Measurements from ENCODE around the gene DOCK9. TPM values are rescaled to one million over a fixed set of nuclear protein-coding genes. Genes with fewer than 3 reads are reported as not detected.

DOCK9 gene
- total RNA-seq, 1 experiment from 2014 or later, result 6.7 TPM

DNA sequence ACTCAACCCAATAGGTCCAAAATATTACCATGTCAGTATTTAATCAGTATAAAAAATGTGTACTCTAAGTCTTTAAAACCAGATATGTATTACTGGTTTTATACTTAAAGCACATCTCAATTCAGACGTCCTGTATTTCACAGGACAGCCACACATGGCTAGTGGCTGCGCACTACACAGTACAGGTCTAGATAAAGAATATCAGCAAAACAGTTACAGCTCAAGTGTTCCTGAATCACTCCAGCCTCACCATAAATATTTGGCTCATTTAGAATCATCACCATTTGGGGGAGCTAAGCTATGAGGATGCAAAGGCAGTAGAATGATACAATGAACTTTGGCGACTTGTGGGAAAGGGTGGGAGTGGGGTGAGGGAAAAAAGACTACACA, 89.0 kb downstream of the DOCK9 start:
- Histone ChIP-seq H3K4me2 (ENCODE audit: low read depth, low read length, poor library complexity, severe bottlenecking) (no peak overlapping the region), H3K27me3 (ENCODE audit: low read length) (no peaks in the 10 kb centered on the region), H3K9me3 (ENCODE audit: low read length) (no peaks in the 10 kb centered on the region), H2AFZ (ENCODE audit: low read length) (no peak overlapping the region), H3K9me2 (replicated peaks; ENCODE audit: insufficient read depth, low read length) (no peaks in the 10 kb centered on the region), H3K4me1 (ENCODE audit: low read length) (no peaks in the 10 kb centered on the region), H4K20me1 (ENCODE audit: insufficient read depth, low read depth, low read length) (no peaks in the 10 kb centered on the region), H3K79me2 (ENCODE audit: low read length) (no peaks in the 10 kb centered on the region), H3K9ac (ENCODE audit: low read length) (no peak overlapping the region), H3K4me3 (ENCODE audit: low read length) (no peak overlapping the region), H3K36me3 (ENCODE audit: insufficient read depth, low read length) (no peaks in the 10 kb centered on the region), H3K27ac (ENCODE audit: low read length) (no peak overlapping the region)
- DNase-seq, result no peak

DNA sequence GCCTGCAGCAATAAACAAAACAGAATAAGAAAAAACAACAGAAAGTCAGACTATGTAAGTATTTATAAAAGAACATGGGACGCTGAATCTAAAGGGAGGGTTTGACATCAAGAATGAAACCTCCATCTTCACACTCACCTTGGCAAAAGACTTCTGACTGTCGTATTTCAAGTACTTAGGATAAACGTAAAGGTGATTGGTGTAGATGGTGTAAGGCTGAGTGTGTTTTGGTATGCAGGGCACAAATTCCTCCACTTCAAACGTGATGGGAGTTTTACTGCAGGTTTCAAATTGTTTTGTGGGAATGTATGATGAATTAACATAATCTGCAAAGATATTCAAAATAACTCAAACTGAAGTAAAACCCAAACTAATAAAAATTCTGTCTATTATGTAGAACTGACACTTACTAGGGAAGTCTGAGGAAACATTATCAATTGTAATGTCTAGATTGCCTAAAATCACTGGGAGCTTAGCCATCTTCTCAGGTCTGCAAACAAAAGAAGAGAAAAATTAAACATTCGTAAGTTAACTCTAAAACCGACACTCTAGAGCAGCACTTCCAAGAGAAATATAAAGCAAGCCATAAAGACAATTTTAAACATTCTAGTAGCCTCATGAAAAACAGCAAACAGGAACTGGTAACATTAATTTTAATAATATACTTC, 89.5 kb downstream of the DOCK9 start:
- no peaks in the 10 kb centered on the region for H3K79me2 ChIP-seq (ENCODE audit: low read length)
- no peaks in the 10 kb centered on the region for H3K4me1 ChIP-seq (ENCODE audit: low read length)
- DNase-seq, result no peak
- H2AFZ ChIP-seq (ENCODE audit: low read length), result no peak overlapping the region
- H3K4me2 ChIP-seq (ENCODE audit: low read depth, low read length, poor library complexity, severe bottlenecking), result no peak overlapping the region
- H3K27ac ChIP-seq (ENCODE audit: low read length), result no peak overlapping the region
- no peak overlapping the region for H3K9ac ChIP-seq (ENCODE audit: low read length)
- no peaks in the 10 kb centered on the region for H3K9me2 ChIP-seq (replicated peaks; ENCODE audit: insufficient read depth, low read length)
- no peaks in the 10 kb centered on the region for H4K20me1 ChIP-seq (ENCODE audit: insufficient read depth, low read depth, low read length)
- H3K27me3 ChIP-seq (ENCODE audit: low read length), result no peaks in the 10 kb centered on the region
- H3K9me3 ChIP-seq (ENCODE audit: low read length), result no peaks in the 10 kb centered on the region
- H3K36me3 ChIP-seq (ENCODE audit: insufficient read depth, low read length), result no peaks in the 10 kb centered on the region
- no peak overlapping the region for H3K4me3 ChIP-seq (ENCODE audit: low read length)

DNA sequence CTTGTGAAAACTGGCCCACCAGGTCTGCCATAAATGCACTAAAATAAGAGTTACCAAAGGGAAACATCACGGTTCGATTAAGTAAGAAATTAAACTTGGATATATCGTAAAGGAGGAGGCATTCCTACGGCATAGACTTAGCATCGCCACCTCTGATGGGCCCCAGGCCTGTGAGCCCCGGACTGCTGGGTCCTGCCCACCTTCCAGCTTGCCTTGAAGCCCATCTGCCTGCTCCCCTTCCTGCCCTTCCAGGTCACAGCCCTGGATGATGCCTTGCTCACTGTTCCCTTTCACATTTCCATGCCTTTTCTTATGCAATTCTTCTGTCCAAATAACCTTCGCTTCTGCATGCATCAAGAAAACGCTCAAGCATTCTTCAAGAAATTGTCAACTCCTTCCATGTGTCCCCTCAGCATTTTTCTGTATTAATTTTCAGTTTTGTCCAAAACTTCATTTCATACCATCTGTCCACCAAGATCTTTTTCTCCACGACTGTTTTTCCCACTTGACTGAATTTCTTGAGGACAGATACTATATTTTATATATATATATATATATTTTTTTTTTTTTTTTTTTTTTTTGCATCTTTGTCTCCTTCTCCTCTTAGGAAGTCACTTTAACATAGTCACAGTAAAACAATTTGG, 91.2 kb downstream of the DOCK9 start:
- Histone ChIP-seq H3K27ac (ENCODE audit: low read length) (no peak overlapping the region), H3K4me3 (ENCODE audit: low read length) (no peak overlapping the region), H3K79me2 (ENCODE audit: low read length) (no peaks in the 10 kb centered on the region), H3K4me1 (ENCODE audit: low read length) (no peaks in the 10 kb centered on the region), H3K36me3 (ENCODE audit: insufficient read depth, low read length) (no peaks in the 10 kb centered on the region), H3K9ac (ENCODE audit: low read length) (no peak overlapping the region), H3K27me3 (ENCODE audit: low read length) (no peaks in the 10 kb centered on the region), H3K9me2 (replicated peaks; ENCODE audit: insufficient read depth, low read length) (no peaks in the 10 kb centered on the region), H3K4me2 (ENCODE audit: low read depth, low read length, poor library complexity, severe bottlenecking) (no peak overlapping the region), H3K9me3 (ENCODE audit: low read length) (no peaks in the 10 kb centered on the region), H2AFZ (ENCODE audit: low read length) (no peak overlapping the region), H4K20me1 (ENCODE audit: insufficient read depth, low read depth, low read length) (no peaks in the 10 kb centered on the region)
- no peak for DNase-seq

DNA sequence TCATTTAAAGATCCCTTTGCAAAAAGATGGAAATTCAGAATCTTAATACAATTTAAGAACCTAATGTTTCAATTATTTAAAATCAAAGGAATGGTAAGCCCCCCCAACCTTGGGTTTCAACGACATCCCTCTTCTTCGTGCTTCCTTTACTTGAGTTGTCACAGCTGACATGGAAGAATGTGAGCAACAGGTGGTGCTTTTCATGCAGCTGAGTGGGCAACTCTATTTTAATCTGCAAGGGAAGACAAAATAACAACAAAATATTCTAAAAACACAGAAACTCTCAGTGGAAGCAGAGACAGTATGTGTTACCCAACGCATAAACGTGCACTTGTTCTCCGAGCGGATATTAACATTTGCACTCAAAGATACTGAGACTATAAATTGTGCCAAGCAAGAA, 92.3 kb downstream of the DOCK9 start:
- H3K4me1 ChIP-seq (ENCODE audit: low read length), result no peaks in the 10 kb centered on the region
- no peaks in the 10 kb centered on the region for H3K79me2 ChIP-seq (ENCODE audit: low read length)
- DNase-seq, result no peak
- no peak overlapping the region for H3K4me2 ChIP-seq (ENCODE audit: low read depth, low read length, poor library complexity, severe bottlenecking)
- no peaks in the 10 kb centered on the region for H3K9me3 ChIP-seq (ENCODE audit: low read length)
- H3K9me2 ChIP-seq (replicated peaks; ENCODE audit: insufficient read depth, low read length), result no peaks in the 10 kb centered on the region
- H2AFZ ChIP-seq (ENCODE audit: low read length), result no peak overlapping the region
- no peak overlapping the region for H3K4me3 ChIP-seq (ENCODE audit: low read length)
- H3K9ac ChIP-seq (ENCODE audit: low read length), result no peak overlapping the region
- no peaks in the 10 kb centered on the region for H3K27me3 ChIP-seq (ENCODE audit: low read length)
- no peak overlapping the region for H3K27ac ChIP-seq (ENCODE audit: low read length)
- H4K20me1 ChIP-seq (ENCODE audit: insufficient read depth, low read depth, low read length), result no peaks in the 10 kb centered on the region
- no peaks in the 10 kb centered on the region for H3K36me3 ChIP-seq (ENCODE audit: insufficient read depth, low read length)

DNA sequence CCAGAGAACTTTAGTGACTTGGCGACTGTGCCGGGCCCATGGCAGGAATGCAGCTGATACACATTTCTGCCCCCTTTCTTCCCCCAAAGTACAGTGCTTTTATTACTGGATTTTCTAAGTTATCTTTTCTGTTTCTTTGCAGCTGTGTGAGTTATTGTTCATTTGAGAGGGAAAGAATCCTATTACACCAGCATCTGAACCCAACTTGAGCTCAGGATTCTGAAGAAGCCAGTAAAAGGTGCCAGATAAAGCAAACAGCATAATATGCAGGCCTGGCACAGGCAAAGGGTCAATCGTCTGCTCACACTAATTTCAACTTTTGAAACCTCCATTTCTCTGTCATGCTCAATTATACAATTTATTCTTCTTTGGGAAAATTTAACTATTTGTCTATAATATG, 93.9 kb downstream of the DOCK9 start:
- Histone ChIP-seq H3K36me3 (ENCODE audit: insufficient read depth, low read length) (no peaks in the 10 kb centered on the region), H4K20me1 (ENCODE audit: insufficient read depth, low read depth, low read length) (no peaks in the 10 kb centered on the region)

DNA sequence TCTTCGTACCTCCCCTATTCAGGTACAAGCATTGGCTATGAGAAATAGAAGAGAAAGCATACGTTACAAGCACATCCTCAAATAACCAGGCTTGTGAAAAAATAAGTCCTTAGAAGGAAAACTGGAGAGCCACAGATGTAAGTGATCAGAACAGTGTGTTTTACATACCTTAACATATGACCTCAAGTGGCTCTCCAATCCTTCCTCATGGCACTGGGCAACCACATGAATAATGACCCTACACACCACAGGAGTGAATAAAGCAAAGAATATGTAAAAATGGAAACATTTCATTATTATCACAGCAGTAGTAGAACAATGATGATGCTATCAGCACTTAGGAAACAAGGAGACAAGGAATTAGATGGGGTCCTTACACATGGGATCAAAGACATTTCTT, 96.5 kb downstream of the DOCK9 start:
- Histone ChIP-seq H3K27me3 (ENCODE audit: low read length) (no peaks in the 10 kb centered on the region), H3K4me2 (ENCODE audit: low read depth, low read length, poor library complexity, severe bottlenecking) (no peak overlapping the region), H3K4me3 (ENCODE audit: low read length) (no peak overlapping the region), H4K20me1 (ENCODE audit: insufficient read depth, low read depth, low read length) (no peaks in the 10 kb centered on the region), H3K9me3 (ENCODE audit: low read length) (no peaks in the 10 kb centered on the region), H3K27ac (ENCODE audit: low read length) (no peak overlapping the region), H3K79me2 (ENCODE audit: low read length) (no peaks in the 10 kb centered on the region), H3K4me1 (ENCODE audit: low read length) (no peaks in the 10 kb centered on the region), H3K36me3 (ENCODE audit: insufficient read depth, low read length) (no peaks in the 10 kb centered on the region), H2AFZ (ENCODE audit: low read length) (no peak overlapping the region), H3K9me2 (replicated peaks; ENCODE audit: insufficient read depth, low read length) (no peaks in the 10 kb centered on the region), H3K9ac (ENCODE audit: low read length) (no peak overlapping the region)
- DNase-seq, result no peak

More for the DNA sequence above, 93.9 kb downstream of the DOCK9 start:
- no peak overlapping the region for H3K9ac ChIP-seq (ENCODE audit: low read length)
- H3K4me2 ChIP-seq (ENCODE audit: low read depth, low read length, poor library complexity, severe bottlenecking), result no peak overlapping the region
- H2AFZ ChIP-seq (ENCODE audit: low read length), result no peak overlapping the region
- H3K4me1 ChIP-seq (ENCODE audit: low read length), result no peaks in the 10 kb centered on the region
- no peak overlapping the region for H3K4me3 ChIP-seq (ENCODE audit: low read length)
- H3K79me2 ChIP-seq (ENCODE audit: low read length), result no peaks in the 10 kb centered on the region
- no peak for DNase-seq
- H3K9me2 ChIP-seq (replicated peaks; ENCODE audit: insufficient read depth, low read length), result no peaks in the 10 kb centered on the region
- H3K9me3 ChIP-seq (ENCODE audit: low read length), result no peaks in the 10 kb centered on the region
- no peaks in the 10 kb centered on the region for H3K27me3 ChIP-seq (ENCODE audit: low read length)
- no peak overlapping the region for H3K27ac ChIP-seq (ENCODE audit: low read length)

DNA sequence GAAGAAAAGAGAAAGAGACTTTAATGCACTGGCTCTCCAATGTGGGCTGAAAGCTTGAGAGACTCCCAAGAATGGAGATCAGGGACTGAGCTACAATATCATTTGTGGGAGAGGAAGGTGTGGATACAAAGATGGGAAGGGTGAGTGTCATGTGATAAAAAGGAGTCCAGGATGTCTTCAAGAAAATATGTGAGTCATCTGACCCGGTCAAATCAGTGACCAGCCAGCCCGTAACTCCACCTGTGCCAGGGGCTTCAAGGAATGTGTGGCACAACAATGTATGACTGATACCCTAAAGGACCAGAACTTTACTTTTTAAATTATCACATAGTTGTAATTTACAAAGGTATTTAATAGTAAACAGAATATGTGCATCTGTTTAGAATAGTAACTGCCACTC, 97.2 kb downstream of the DOCK9 start:
- Histone ChIP-seq H3K27me3 (ENCODE audit: low read length) (no peaks in the 10 kb centered on the region), H3K27ac (ENCODE audit: low read length) (no peak overlapping the region), H3K9me2 (replicated peaks; ENCODE audit: insufficient read depth, low read length) (no peaks in the 10 kb centered on the region), H4K20me1 (ENCODE audit: insufficient read depth, low read depth, low read length) (no peaks in the 10 kb centered on the region), H2AFZ (ENCODE audit: low read length) (no peak overlapping the region), H3K79me2 (ENCODE audit: low read length) (no peaks in the 10 kb centered on the region), H3K4me1 (ENCODE audit: low read length) (no peaks in the 10 kb centered on the region), H3K4me2 (ENCODE audit: low read depth, low read length, poor library complexity, severe bottlenecking) (no peak overlapping the region), H3K4me3 (ENCODE audit: low read length) (no peak overlapping the region), H3K36me3 (ENCODE audit: insufficient read depth, low read length) (no peaks in the 10 kb centered on the region), H3K9ac (ENCODE audit: low read length) (no peak overlapping the region), H3K9me3 (ENCODE audit: low read length) (no peaks in the 10 kb centered on the region)
- DNase-seq, result no peak

- no peak for DNase-seq
- Histone ChIP-seq H3K4me3 (ENCODE audit: low read length) (no peak overlapping the region), H2AFZ (ENCODE audit: low read length) (no peak overlapping the region), H3K9ac (ENCODE audit: low read length) (no peak overlapping the region), H3K27me3 (ENCODE audit: low read length) (no peaks in the 10 kb centered on the region), H3K4me1 (ENCODE audit: low read length) (no peaks in the 10 kb centered on the region), H4K20me1 (ENCODE audit: insufficient read depth, low read depth, low read length) (no peaks in the 10 kb centered on the region), H3K4me2 (ENCODE audit: low read depth, low read length, poor library complexity, severe bottlenecking) (no peak overlapping the region), H3K9me3 (ENCODE audit: low read length) (no peaks in the 10 kb centered on the region), H3K9me2 (replicated peaks; ENCODE audit: insufficient read depth, low read length) (no peaks in the 10 kb centered on the region), H3K27ac (ENCODE audit: low read length) (no peak overlapping the region), H3K79me2 (ENCODE audit: low read length) (no peaks in the 10 kb centered on the region), H3K36me3 (ENCODE audit: insufficient read depth, low read length) (no peaks in the 10 kb centered on the region)
Measured at GRCh38 chr13:98879957-98880356, 97.9 kb downstream of the DOCK9 start.

All from Karpas-422 (cell line).